DMS 273 (cell line): ENCODE measurements around the gene P3H3.
"Not testable (repeated sequence)": the region's sequence is repeated elsewhere in the genome, so short reads cannot be mapped to it uniquely, and the experiment has no call there.

Experiments
- DNase-seq: peaks from one replicate; lab custom pipeline; 2025; ENCODE audit not compliant: unreplicated experiment; lab: John Stamatoyannopoulos, UW

P3H3 gene

GRCh38 chr12:6887460-6887859 is 59.3 kb downstream of the P3H3 start:
- DNase-seq, result no peak

- no peak for DNase-seq
Observed at GRCh38 chr12:6888360-6888759, 60.2 kb downstream of the P3H3 start.

GRCh38 chr12:6888794-6889193 is 60.6 kb downstream of the P3H3 start:
- DNase-seq, result not testable (repeated sequence)
